HG02938 (cell line): ENCODE measurements around the gene C11orf21.

Experiments
- ATAC-seq: cut with Tn5 transposase; IDR thresholded peaks from one replicate; pipeline ENCODE4 v1.9.1; 2021; ENCODE audit warnings: mild to moderate bottlenecking, moderate library complexity; ENCODE audit not compliant: unreplicated experiment

C11orf21 gene

GRCh38 chr11:2321311-2321683, 19.6 kb upstream of the C11orf21 start:
- ATAC-seq, result no peak

- ATAC-seq, result no peak
These were observed 19.0 kb upstream of the C11orf21 start for GRCh38 chr11:2320568-2321310.

GRCh38 chr11:2319791-2320472, 18.2 kb upstream of the C11orf21 start:
- no peak for ATAC-seq

GRCh38 chr11:2318707-2319106, 17.0 kb upstream of the C11orf21 start:
- no peak for ATAC-seq

GRCh38 chr11:2318123-2318522, 16.4 kb upstream of the C11orf21 start:
- ATAC-seq, result no peak

- no peak for ATAC-seq
These were observed 15.8 kb upstream of the C11orf21 start for GRCh38 chr11:2317354-2318050.

GRCh38 chr11:2316963-2317244, 15.2 kb upstream of the C11orf21 start:
- no peak for ATAC-seq

- no peak for ATAC-seq
These were observed 14.6 kb upstream of the C11orf21 start for GRCh38 chr11:2316169-2316962.

- ATAC-seq, result no peak
These were observed 13.9 kb upstream of the C11orf21 start for GRCh38 chr11:2315395-2316168.

- no peak for ATAC-seq
These were observed 13.0 kb upstream of the C11orf21 start for GRCh38 chr11:2314525-2315394.

GRCh38 chr11:2314136-2314524, 12.4 kb upstream of the C11orf21 start:
- no peak for ATAC-seq

- ATAC-seq, result no peak
These were observed 11.6 kb upstream of the C11orf21 start for GRCh38 chr11:2313051-2313951.

- no peak for ATAC-seq
These were observed 10.7 kb upstream of the C11orf21 start for GRCh38 chr11:2312232-2313042.

GRCh38 chr11:2311353-2312133, 9.8 kb upstream of the C11orf21 start:
- ATAC-seq, result no peak

- ATAC-seq, result no peak
These were observed 9.2 kb upstream of the C11orf21 start for GRCh38 chr11:2310786-2311352.

GRCh38 chr11:2310073-2310785, 8.5 kb upstream of the C11orf21 start:
- no peak for ATAC-seq
